ENCODE results near the gene PIK3CD.

The PIK3CD gene

DNA sequence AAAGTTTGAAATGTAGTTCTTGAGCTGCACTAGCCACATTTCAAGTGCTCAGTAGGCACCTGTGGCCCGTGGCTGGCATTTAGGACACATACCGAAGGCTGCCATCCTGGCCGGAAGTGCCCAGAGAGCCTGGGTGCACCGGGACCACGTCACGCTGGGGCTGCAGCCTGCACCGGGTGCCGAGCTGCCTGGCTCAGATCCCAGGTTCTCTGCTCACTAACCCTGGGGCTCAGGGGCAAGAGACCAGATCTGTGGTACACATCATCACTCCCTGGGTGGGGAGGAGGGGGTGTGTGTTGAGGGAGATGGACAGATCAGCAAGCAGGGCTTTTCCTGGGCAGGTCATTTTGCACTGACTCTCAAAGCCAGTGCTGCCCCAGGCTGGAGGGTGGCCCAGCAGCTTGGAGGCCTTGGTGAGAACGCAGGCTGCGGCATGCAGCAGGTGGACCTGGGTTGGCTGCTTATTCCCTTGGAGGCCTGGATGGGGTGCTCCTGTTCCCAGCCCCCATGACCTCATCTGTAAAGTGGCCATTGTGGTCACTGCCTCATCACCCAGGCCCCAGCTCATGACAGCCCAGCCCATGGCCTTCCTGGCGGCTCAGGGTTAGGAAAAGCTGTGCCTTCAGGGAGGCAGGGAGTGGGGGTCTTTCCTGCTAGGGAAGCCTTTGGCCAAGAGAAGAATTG is 39.2 kb upstream of the PIK3CD start:
- no peaks in the 10 kb centered on the region for H3K27me3 ChIP-seq (replicated peaks in 2 of 5; ENCODE audit: control insufficient read depth in 4 of 5, insufficient read depth in 5 of 5, low read length in 4 of 5)
- no peak overlapping the region for H3K4me3 ChIP-seq (ENCODE audit: control insufficient read depth in 1 of 7, extremely low read depth in 1 of 7, insufficient read depth in 4 of 7, low read depth in 2 of 7, low read length in 6 of 7)
- peaks cover 2 to 70% (median 47%) of the 10 kb centered on the region in 4 experiments for H3K36me3 ChIP-seq (ENCODE audit: control insufficient read depth in 4 of 4, insufficient read depth in 4 of 4, low read length in 3 of 4)
- ChIA-PET POLR2A (interaction anchor here (0.5 to 0.6 kb wide), 2 partner anchors 164 to 275 kb away, joined by 3 read pairs; no protein-coding TSS in a partner anchor), CTCF (interaction anchor here (0.8 to 1.2 kb wide), 5 partner anchors 10 to 113 kb away, joined by 3 to 6 read pairs (median 3); no protein-coding TSS in a partner anchor)
- H3K27ac ChIP-seq (ENCODE audit: insufficient read depth in 1 of 2, low read depth in 1 of 2, low read length in 2 of 2, poor library complexity in 1 of 2, severe bottlenecking in 2 of 2): no peak overlapping the region
- no peaks in the 10 kb centered on the region for H3K9me3 ChIP-seq (ENCODE audit: control extremely low read depth in 1 of 5, control insufficient read depth in 4 of 5, insufficient read depth in 2 of 5, low read depth in 1 of 5, low read length in 4 of 5)
- WGBS (ENCODE audit: insufficient coverage): 98% methylated on average over 5 of the region's 11 CpGs
- peaks cover 0 to 6% (median 3%) of the 10 kb centered on the region in 4 experiments for H3K4me1 ChIP-seq (ENCODE audit: control extremely low read depth in 1 of 4, control insufficient read depth in 4 of 4, insufficient read depth in 4 of 4, low read length in 3 of 4)
- DNase-seq: no peak

DNA sequence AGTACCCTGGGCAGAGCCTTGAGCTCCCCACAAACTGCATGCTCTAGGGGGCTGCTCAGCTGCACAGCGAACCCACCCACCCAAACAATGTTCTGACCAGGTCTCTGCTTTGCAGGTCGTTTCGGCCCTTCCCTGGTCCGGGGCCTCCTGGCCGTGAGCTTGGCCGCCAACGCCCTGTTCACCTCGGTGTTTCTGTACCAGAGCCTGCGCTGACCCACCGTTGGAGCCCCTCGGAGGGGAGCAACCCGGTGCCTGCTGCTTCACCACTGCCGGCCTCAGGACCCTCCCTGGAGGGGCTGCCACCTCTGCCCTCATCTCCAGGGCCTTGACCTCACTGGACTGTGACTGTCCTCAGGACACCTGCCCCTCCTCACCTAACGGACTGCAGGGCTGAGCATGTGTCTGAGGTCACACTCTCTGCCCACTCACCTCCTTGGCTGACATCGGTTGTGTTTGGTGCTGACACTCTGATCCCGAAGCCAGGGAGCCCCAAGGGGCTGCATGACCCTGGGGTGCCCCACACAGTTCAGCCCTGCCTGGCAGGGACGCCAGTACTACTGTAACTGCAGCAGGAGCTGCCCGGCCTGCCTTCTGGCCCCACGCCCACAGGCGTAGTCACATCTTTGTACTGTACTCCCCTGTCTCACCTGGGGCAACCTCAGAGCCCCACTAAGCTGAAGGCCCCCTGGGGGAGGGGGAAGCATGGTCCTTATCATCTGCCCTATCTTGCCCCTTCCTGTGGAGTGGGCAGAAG is 38.5 kb upstream of the PIK3CD start:
- no peaks in the 10 kb centered on the region for H3K27me3 ChIP-seq (replicated peaks in 2 of 5; ENCODE audit: control insufficient read depth in 4 of 5, insufficient read depth in 5 of 5, low read length in 4 of 5)
- no peak for DNase-seq
- peaks cover 0 to 6% (median 3%) of the 10 kb centered on the region in 4 experiments for H3K4me1 ChIP-seq (ENCODE audit: control extremely low read depth in 1 of 4, control insufficient read depth in 4 of 4, insufficient read depth in 4 of 4, low read length in 3 of 4)
- WGBS (ENCODE audit: insufficient coverage): 95% methylated on average over 19 of the region's 20 CpGs
- ChIA-PET CTCF (interaction anchor here (0.8 to 3.8 kb wide), 8 partner anchors 9 to 113 kb away, joined by 3 to 14 read pairs (median 4); no protein-coding TSS in a partner anchor), POLR2A (interaction anchor here (0.6 kb wide), 1 partner anchor 275 kb away, joined by 3 read pairs; no protein-coding TSS in a partner anchor)
- no peak overlapping the region for H3K27ac ChIP-seq (ENCODE audit: insufficient read depth in 1 of 2, low read depth in 1 of 2, low read length in 2 of 2, poor library complexity in 1 of 2, severe bottlenecking in 2 of 2)
- H3K36me3 ChIP-seq (ENCODE audit: control insufficient read depth in 4 of 4, insufficient read depth in 4 of 4, low read length in 3 of 4): peaks cover 2 to 62% (median 41%) of the 10 kb centered on the region in 4 experiments
- H3K4me3 ChIP-seq (ENCODE audit: control insufficient read depth in 1 of 7, extremely low read depth in 1 of 7, insufficient read depth in 4 of 7, low read depth in 2 of 7, low read length in 6 of 7): no peak overlapping the region
- no peaks in the 10 kb centered on the region for H3K9me3 ChIP-seq (ENCODE audit: control extremely low read depth in 1 of 5, control insufficient read depth in 4 of 5, insufficient read depth in 2 of 5, low read depth in 1 of 5, low read length in 4 of 5)

DNA sequence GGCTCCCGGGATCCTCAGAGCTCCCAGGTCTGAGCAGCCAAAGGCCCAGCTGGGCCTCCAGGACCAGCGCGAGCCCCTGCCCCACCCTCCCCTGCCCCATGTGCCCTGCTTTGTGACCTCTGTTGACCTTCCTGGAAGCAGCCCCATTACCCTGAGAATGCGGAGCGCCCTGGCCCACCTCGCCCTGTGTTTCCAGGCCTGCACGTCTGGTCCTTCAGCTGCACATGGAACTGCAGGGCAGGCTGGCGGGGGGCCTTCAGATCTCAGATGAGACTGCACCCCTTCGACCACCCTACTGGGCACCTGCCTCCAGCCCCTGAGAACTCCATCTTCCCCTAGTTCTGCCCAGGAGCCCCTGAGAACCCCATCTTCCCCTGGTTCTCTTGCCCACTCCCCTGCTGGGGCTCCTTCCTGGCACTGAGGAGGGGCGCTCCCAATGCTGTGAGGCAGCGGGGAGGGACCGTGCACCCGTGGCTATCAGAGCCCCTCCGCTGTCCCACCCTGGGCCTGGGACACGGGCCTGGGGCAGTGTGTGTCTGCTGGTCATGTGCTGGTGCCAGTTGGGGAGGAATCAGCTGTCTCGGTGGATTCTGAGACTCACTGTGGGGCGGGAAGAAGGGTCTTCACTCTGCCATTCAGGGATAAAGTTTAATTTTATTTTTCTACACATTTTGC is 37.8 kb upstream of the PIK3CD start:
- 89% methylated on average over 14 of the region's 17 CpGs for WGBS (ENCODE audit: insufficient coverage)
- Histone ChIP-seq H3K4me1 (ENCODE audit: control extremely low read depth in 1 of 4, control insufficient read depth in 4 of 4, insufficient read depth in 4 of 4, low read length in 3 of 4) (peaks cover 0 to 6% (median 3%) of the 10 kb centered on the region in 4 experiments), H3K27me3 (replicated peaks in 2 of 5; ENCODE audit: control insufficient read depth in 4 of 5, insufficient read depth in 5 of 5, low read length in 4 of 5) (no peaks in the 10 kb centered on the region), H3K27ac (ENCODE audit: insufficient read depth in 1 of 2, low read depth in 1 of 2, low read length in 2 of 2, poor library complexity in 1 of 2, severe bottlenecking in 2 of 2) (no peak overlapping the region), H3K9me3 (ENCODE audit: control extremely low read depth in 1 of 5, control insufficient read depth in 4 of 5, insufficient read depth in 2 of 5, low read depth in 1 of 5, low read length in 4 of 5) (no peaks in the 10 kb centered on the region), H3K4me3 (ENCODE audit: control insufficient read depth in 1 of 7, extremely low read depth in 1 of 7, insufficient read depth in 4 of 7, low read depth in 2 of 7, low read length in 6 of 7) (no peak overlapping the region), H3K36me3 (ENCODE audit: control insufficient read depth in 4 of 4, insufficient read depth in 4 of 4, low read length in 3 of 4) (peaks cover 2 to 56% (median 37%) of the 10 kb centered on the region in 4 experiments)
- CTCF ChIA-PET: interaction anchor here (1.3 to 3.8 kb wide), 4 partner anchors 16 to 103 kb away, joined by 3 to 14 read pairs (median 5); no protein-coding TSS in a partner anchor
- POLR2A ChIA-PET: no interaction called here
- DNase-seq: no peak

DNA sequence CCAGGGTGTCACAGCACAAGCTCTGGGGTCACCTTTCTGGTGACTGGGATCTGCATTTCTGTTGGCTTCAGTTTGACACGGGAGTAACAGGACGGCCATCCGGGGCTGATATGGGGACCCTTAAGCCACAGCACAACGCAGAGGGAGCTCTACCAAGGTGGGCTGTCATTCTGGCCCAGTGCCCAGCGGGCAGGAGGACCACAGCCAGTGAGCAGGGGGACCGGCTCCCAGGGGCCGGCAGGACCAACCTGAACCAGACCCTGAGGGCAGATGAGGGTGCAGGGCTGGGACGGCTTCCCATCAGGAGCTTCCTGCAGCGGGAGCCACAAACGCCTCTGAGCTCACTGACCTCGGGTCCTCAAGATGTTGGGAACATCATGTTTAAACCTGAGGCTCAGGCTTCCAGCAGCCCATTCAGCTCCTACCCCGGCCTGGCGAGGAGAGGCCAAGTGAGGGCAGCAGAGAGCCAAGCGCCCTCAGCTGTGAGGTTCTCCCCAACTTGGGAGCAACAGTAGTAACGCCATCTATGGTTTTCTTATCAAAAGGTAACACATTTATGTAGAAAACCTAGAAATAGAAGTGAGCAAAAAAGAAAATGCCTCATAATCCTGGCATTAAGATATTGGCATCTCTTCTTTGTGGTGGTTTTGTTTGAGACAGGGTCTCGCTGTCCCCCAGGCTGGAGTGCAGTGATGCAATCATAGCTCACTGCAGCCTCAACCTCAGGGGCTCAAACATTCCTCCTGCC is 36.0 kb upstream of the PIK3CD start:
- ChIA-PET POLR2A (interaction anchor here (0.6 to 1.1 kb wide), 2 partner anchors 37 to 102 kb away, joined by 3 read pairs; no protein-coding TSS in a partner anchor), CTCF (interaction anchor here (0.7 to 3.8 kb wide), 23 partner anchors 8 to 302 kb away, joined by 3 to 14 read pairs (median 7); partner anchors contain the start of gene PIK3CD)
- Histone ChIP-seq H3K9me3 (ENCODE audit: control extremely low read depth in 1 of 5, control insufficient read depth in 4 of 5, insufficient read depth in 2 of 5, low read depth in 1 of 5, low read length in 4 of 5) (no peaks in the 10 kb centered on the region), H3K36me3 (ENCODE audit: control insufficient read depth in 4 of 4, insufficient read depth in 4 of 4, low read length in 3 of 4) (peaks cover 0 to 38% (median 25%) of the 10 kb centered on the region in 4 experiments), H3K27me3 (replicated peaks in 2 of 5; ENCODE audit: control insufficient read depth in 4 of 5, insufficient read depth in 5 of 5, low read length in 4 of 5) (no peaks in the 10 kb centered on the region), H3K27ac (ENCODE audit: insufficient read depth in 1 of 2, low read depth in 1 of 2, low read length in 2 of 2, poor library complexity in 1 of 2, severe bottlenecking in 2 of 2) (no peak overlapping the region), H3K4me3 (ENCODE audit: control insufficient read depth in 1 of 7, extremely low read depth in 1 of 7, insufficient read depth in 4 of 7, low read depth in 2 of 7, low read length in 6 of 7) (no peak overlapping the region), H3K4me1 (ENCODE audit: control extremely low read depth in 1 of 4, control insufficient read depth in 4 of 4, insufficient read depth in 4 of 4, low read length in 3 of 4) (peaks cover 0 to 6% (median 3%) of the 10 kb centered on the region in 4 experiments)
- peak; percentile 70 to 85 (median 83) for DNase-seq
- WGBS (ENCODE audit: insufficient coverage): 54% methylated on average over 14 of the region's 16 CpGs

DNA sequence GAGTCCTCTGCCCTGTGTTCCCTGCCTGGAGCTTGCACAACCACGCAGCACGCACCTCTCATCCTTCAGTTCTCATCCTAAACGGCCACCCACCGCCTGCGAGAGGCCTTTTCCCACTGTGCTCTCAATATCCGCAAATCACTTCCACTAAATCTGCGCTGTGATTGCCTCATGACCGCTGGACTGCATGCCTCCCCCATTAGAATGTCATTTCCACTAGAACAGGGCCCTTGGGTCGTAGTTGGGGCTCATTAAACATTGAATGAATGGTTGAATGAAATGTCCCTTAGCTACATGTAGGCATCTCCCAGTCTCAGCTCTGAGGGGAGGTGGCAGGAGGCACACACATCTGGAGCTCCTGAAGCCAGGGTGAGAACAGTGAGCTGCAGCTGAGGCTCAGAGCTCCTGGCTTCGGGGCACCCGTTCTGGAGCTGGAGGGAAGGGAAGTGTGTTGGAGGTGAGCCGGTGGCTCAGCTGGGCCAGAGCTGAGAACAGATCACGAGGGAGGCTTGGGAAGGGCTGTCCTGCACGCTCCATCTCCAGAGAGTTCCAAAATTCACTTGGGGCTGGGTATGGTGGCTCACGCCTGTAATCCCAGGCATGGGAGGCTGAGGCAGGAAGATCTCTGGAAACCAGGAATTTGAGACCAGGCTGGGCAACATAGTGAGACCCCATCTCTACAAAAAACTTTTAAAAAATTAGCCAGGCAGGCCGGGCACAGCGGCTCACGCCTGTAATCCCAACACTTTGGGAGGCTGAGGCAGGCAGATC is 32.4 kb upstream of the PIK3CD start:
- H3K9me3 ChIP-seq (ENCODE audit: control extremely low read depth in 1 of 5, control insufficient read depth in 4 of 5, insufficient read depth in 2 of 5, low read depth in 1 of 5, low read length in 4 of 5): no peaks in the 10 kb centered on the region
- no peak overlapping the region for H3K27ac ChIP-seq (ENCODE audit: insufficient read depth in 1 of 2, low read depth in 1 of 2, low read length in 2 of 2, poor library complexity in 1 of 2, severe bottlenecking in 2 of 2)
- ChIA-PET CTCF (interaction anchor here (1.1 to 2.5 kb wide), 2 partner anchors 7 to 165 kb away, joined by 3 to 7 read pairs; no protein-coding TSS in a partner anchor), POLR2A (no interaction called here)
- no peak overlapping the region for H3K4me3 ChIP-seq (ENCODE audit: control insufficient read depth in 1 of 7, extremely low read depth in 1 of 7, insufficient read depth in 4 of 7, low read depth in 2 of 7, low read length in 6 of 7)
- H3K36me3 ChIP-seq (ENCODE audit: control insufficient read depth in 4 of 4, insufficient read depth in 4 of 4, low read length in 3 of 4): peaks cover 0 to 6% (median 0%) of the 10 kb centered on the region in 4 experiments
- WGBS (ENCODE audit: insufficient coverage): 91% methylated on average over 13 of the region's 18 CpGs
- DNase-seq: no peak
- H3K4me1 ChIP-seq (ENCODE audit: control extremely low read depth in 1 of 4, control insufficient read depth in 4 of 4, insufficient read depth in 4 of 4, low read length in 3 of 4): peaks cover 0 to 6% (median 3%) of the 10 kb centered on the region in 4 experiments
- H3K27me3 ChIP-seq (replicated peaks in 2 of 5; ENCODE audit: control insufficient read depth in 4 of 5, insufficient read depth in 5 of 5, low read length in 4 of 5): no peaks in the 10 kb centered on the region

DNA sequence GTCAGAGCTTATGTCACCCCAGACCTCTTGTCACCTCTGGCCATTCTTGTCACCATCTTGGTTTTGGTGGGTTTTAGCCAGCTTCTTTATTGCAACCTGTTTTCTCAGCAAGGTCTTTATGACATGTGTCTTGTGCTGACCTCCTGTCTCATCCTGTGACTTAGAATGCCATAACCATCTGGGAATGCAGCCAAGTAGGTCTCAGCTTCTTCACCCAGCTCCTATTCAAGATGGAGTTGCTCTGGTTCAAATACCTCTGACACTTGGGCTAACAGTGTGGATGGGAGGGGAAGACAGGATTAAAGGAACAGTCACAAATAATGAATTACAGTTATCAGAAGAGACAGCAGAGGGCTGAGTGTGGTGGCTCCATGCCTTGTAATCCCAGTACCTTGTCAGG is 30.5 kb upstream of the PIK3CD start:
- Histone ChIP-seq H3K9me3 (ENCODE audit: control extremely low read depth in 1 of 5, control insufficient read depth in 4 of 5, insufficient read depth in 2 of 5, low read depth in 1 of 5, low read length in 4 of 5) (no peaks in the 10 kb centered on the region), H3K4me1 (ENCODE audit: control extremely low read depth in 1 of 4, control insufficient read depth in 4 of 4, insufficient read depth in 4 of 4, low read length in 3 of 4) (peaks cover 0 to 8% (median 6%) of the 10 kb centered on the region in 4 experiments), H3K4me3 (ENCODE audit: control insufficient read depth in 1 of 7, extremely low read depth in 1 of 7, insufficient read depth in 4 of 7, low read depth in 2 of 7, low read length in 6 of 7) (no peak overlapping the region), H3K27me3 (replicated peaks in 2 of 5; ENCODE audit: control insufficient read depth in 4 of 5, insufficient read depth in 5 of 5, low read length in 4 of 5) (no peaks in the 10 kb centered on the region), H3K36me3 (ENCODE audit: control insufficient read depth in 4 of 4, insufficient read depth in 4 of 4, low read length in 3 of 4) (no peaks in the 10 kb centered on the region), H3K27ac (ENCODE audit: insufficient read depth in 1 of 2, low read depth in 1 of 2, low read length in 2 of 2, poor library complexity in 1 of 2, severe bottlenecking in 2 of 2) (no peak overlapping the region)
- ChIA-PET CTCF (interaction anchor here (0.6 to 2.8 kb wide), 4 partner anchors 8 to 163 kb away, joined by 3 to 6 read pairs (median 4); no protein-coding TSS in a partner anchor), POLR2A (no interaction called here)
- DNase-seq: no peak

Data from common myeloid progenitor, CD34-positive (primary cell).